CD4-positive, alpha-beta T cell (primary cell): ENCODE data around the gene SYT14. TPM values are rescaled to one million over a fixed set of nuclear protein-coding genes. Genes with fewer than 3 reads are reported as not detected.
"Not testable (repeated sequence)": the region's sequence is repeated elsewhere in the genome, so short reads cannot be mapped to it uniquely, and the experiment has no call there.

Experiments
- ATAC-seq: fragments of 200-7000 bp; cut with Tn5 transposase; one replicate; pipeline ENCODE4 v1.10.0; 2022; ENCODE audit warnings: mild to moderate bottlenecking; ENCODE audit not compliant: poor library complexity
- CTCF ChIA-PET: fragments of 350-600 bp; sonication (Branson Sonifier 250); formaldehyde crosslinking; loops from one replicate; lab custom pipeline; 2021; ENCODE audit warnings: antibody characterized with exemption, inconsistent platforms; lab: Charles Lee
- POLR2A ChIA-PET: fragments of 350-600 bp; sonication (Branson Sonifier 250); formaldehyde crosslinking; loops from one replicate; lab custom pipeline; 2021; ENCODE audit warnings: antibody characterized with exemption, inconsistent platforms; lab: Charles Lee
- DNase-seq, 14 experiments: peaks; one replicate each; pipeline ENCODE4 v3.0.0-alpha.2; 2013 to 2020; ENCODE audit warnings: mixed read lengths in 2 of 14
- H3K27ac ChIP-seq, 2 donors: one replicate each; pipeline versions ENCODE4 v1.5.1 to v1.7.0; 2013; ENCODE audit warnings: low read length in 2 of 2, low read depth in 1 of 2, mild to moderate bottlenecking in 1 of 2
- H3K27me3 ChIP-seq, 2 experiments: 1 replicate in 1 of 2; 2 replicates in 1 of 2; pipeline versions ENCODE4 v1.6.1 to v1.7.0; 2013; ENCODE audit warnings: low read length in 2 of 2, control low read depth in 1 of 2, mild to moderate bottlenecking in 1 of 2, moderate library complexity in 1 of 2; ENCODE audit not compliant: insufficient read depth in 2 of 2, control insufficient read depth in 1 of 2
- H3K36me3 ChIP-seq: one replicate; pipeline ENCODE4 v1.6.1; 2013; ENCODE audit warnings: low read length, control low read depth; ENCODE audit not compliant: insufficient read depth
- H3K4me1 ChIP-seq: one replicate; pipeline ENCODE4 v1.6.1; 2013; ENCODE audit warnings: low read length, control low read depth; ENCODE audit not compliant: insufficient read depth
- H3K4me3 ChIP-seq: one replicate; pipeline ENCODE4 v1.5.1; 2013; ENCODE audit warnings: mild to moderate bottlenecking, low read length, moderate library complexity
- H3K9me3 ChIP-seq, 2 experiments: 1 replicate in 1 of 2; 2 replicates in 1 of 2; pipeline versions ENCODE4 v1.6.1 to v1.7.0; 2013; ENCODE audit warnings: low read length in 2 of 2, mild to moderate bottlenecking in 2 of 2, control low read depth in 1 of 2, moderate library complexity in 1 of 2; ENCODE audit not compliant: control insufficient read depth in 1 of 2, insufficient read depth in 1 of 2
- H3K27ac Mint-ChIP-seq: one replicate; pipeline ENCODE4 v1.8.0; 2020; ENCODE audit warnings: mixed read lengths
- H3K27me3 Mint-ChIP-seq: one replicate; pipeline ENCODE4 v1.8.0; 2021; ENCODE audit warnings: mixed read lengths
- H3K36me3 Mint-ChIP-seq: one replicate; pipeline ENCODE4 v1.8.0; 2021; ENCODE audit warnings: low read depth, mixed read lengths
- H3K4me1 Mint-ChIP-seq: one replicate; pipeline ENCODE4 v1.8.0; 2021; ENCODE audit warnings: low read depth, mixed read lengths
- H3K4me3 Mint-ChIP-seq: one replicate; pipeline ENCODE4 v1.8.0; 2020; ENCODE audit warnings: mild to moderate bottlenecking, mixed read lengths
- H3K9me3 Mint-ChIP-seq: one replicate; pipeline ENCODE4 v1.8.0; 2020; ENCODE audit warnings: mixed read lengths
- CTCF ChIP-seq: fragments of 200-600 bp; IDR thresholded peaks from one replicate; pipeline ENCODE4 v1.8.0; 2022; ENCODE audit warnings: antibody characterized with exemption, mild to moderate bottlenecking
- intact Hi-C, 2 experiments: fragments of 100-400 bp; cut with DNase I in 1 of 2; cut with micrococcal nuclease in 1 of 2; formaldehyde crosslinking; loops; one replicate each; pipeline versions ENCODE4 v1.15.1 to v1.9.0; 2023 to 2025; cut with DNase I, micrococcal nuclease
- total RNA-seq, 174 experiments: library from RNA in 2 of 174; stranded (reverse) in 2 of 174; gene quantifications; one replicate each; pipeline ENCODE4 v1.2.3 and lab custom pipeline; 2021 to 2026

Gene SYT14
- total RNA-seq, 2 experiments from 2014 or later, result not detected

GRCh38 chr1:210104103-210104502, 166.1 kb downstream of the SYT14 start:
- no peak overlapping the region for H3K27ac ChIP-seq
- Mint-ChIP-seq H3K4me3 (no peak overlapping the region), H3K27me3 (peaks cover 5% of the 10 kb centered on the region), H3K4me1 (no peaks in the 10 kb centered on the region), H3K27ac (no peak overlapping the region), H3K36me3 (no peaks in the 10 kb centered on the region), H3K9me3 (peaks cover 3% of the 10 kb centered on the region)
- no peak for ATAC-seq
- ChIA-PET POLR2A (no interaction called here), CTCF (no interaction called here)
- H3K9me3 ChIP-seq, result no peaks in the 10 kb centered on the region
- intact Hi-C loops, result no loop called here
- H3K36me3 ChIP-seq, result no peaks in the 10 kb centered on the region
- DNase-seq, result no peak
- TF ChIP-seq CTCF, result no peak
- H3K4me1 ChIP-seq, result no peaks in the 10 kb centered on the region
- no peak overlapping the region for H3K4me3 ChIP-seq
- H3K27me3 ChIP-seq, result no peaks in the 10 kb centered on the region

GRCh38 chr1:210112906-210113305, 174.9 kb downstream of the SYT14 start:
- H3K36me3 Mint-ChIP-seq, H3K27ac ChIP-seq, H3K4me1 Mint-ChIP-seq, H3K27ac Mint-ChIP-seq, intact Hi-C loops, H3K27me3 Mint-ChIP-seq, H3K9me3 ChIP-seq, DNase-seq, H3K4me3 ChIP-seq, H3K36me3 ChIP-seq, H3K9me3 Mint-ChIP-seq, ATAC-seq, H3K4me1 ChIP-seq, CTCF ChIA-PET, POLR2A ChIA-PET, H3K4me3 Mint-ChIP-seq, H3K27me3 ChIP-seq: not testable (repeated sequence)

GRCh38 chr1:210117198-210117597, 179.2 kb downstream of the SYT14 start:
- Mint-ChIP-seq H3K4me3 (no peak overlapping the region), H3K9me3 (no peaks in the 10 kb centered on the region), H3K36me3 (no peaks in the 10 kb centered on the region), H3K27me3 (no peaks in the 10 kb centered on the region), H3K4me1 (no peaks in the 10 kb centered on the region), H3K27ac (no peak overlapping the region)
- ChIA-PET POLR2A (no interaction called here), CTCF (no interaction called here)
- Histone ChIP-seq H3K9me3 (peaks cover 0 to 4% of the 10 kb centered on the region in 2 experiments), H3K27ac (no peak overlapping the region), H3K27me3 (peaks cover 2 to 3% of the 10 kb centered on the region in 2 experiments), H3K4me3 (no peak overlapping the region), H3K36me3 (no peaks in the 10 kb centered on the region), H3K4me1 (no peaks in the 10 kb centered on the region)
- intact Hi-C loops, result no loop called here
- no peak for ATAC-seq
- DNase-seq, result no peak
- no peak for TF ChIP-seq CTCF

GRCh38 chr1:210117681-210118170, 179.7 kb downstream of the SYT14 start:
- Mint-ChIP-seq H3K4me1 (no peaks in the 10 kb centered on the region), H3K4me3 (no peak overlapping the region), H3K27ac (no peak overlapping the region), H3K9me3 (no peaks in the 10 kb centered on the region), H3K36me3 (no peaks in the 10 kb centered on the region), H3K27me3 (no peaks in the 10 kb centered on the region)
- no peak for DNase-seq
- POLR2A ChIA-PET, result no interaction called here
- ATAC-seq, result no peak
- no peak overlapping the region for H3K4me3 ChIP-seq
- H3K9me3 ChIP-seq, result peaks cover 0 to 4% of the 10 kb centered on the region in 2 experiments
- H3K36me3 ChIP-seq, result no peaks in the 10 kb centered on the region
- peaks cover 2 to 3% of the 10 kb centered on the region in 2 experiments for H3K27me3 ChIP-seq
- H3K27ac ChIP-seq, result no peak overlapping the region
- no peak for TF ChIP-seq CTCF
- no peaks in the 10 kb centered on the region for H3K4me1 ChIP-seq
- CTCF ChIA-PET, result no interaction called here
- intact Hi-C loops, result no loop called here
